ENCODE measurements around the gene PACRG. TPM values are rescaled to one million over a fixed set of nuclear protein-coding genes. Genes with fewer than 3 reads are reported as not detected.

The PACRG gene
- polyA plus RNA-seq, 1 donor from 2014 or later, result 16.6 TPM

DNA sequence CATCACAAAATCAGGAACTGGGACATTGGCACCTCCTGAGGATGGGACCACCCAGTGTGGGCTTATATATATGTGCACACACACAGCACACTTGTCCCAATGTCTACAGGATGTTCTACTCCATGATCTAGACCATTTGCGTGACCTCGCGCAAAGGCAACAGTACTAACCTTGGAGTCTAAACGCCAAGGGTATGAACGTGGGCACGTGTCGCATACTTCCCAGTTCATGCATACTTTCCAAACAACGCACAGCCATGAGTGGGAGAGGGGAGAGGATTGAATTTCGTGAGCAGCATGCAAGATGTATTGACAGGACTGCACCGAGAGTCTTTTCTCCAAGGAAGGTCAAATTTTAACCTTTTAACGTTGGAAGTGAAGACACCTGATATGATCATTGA is 472.5 kb downstream of the PACRG start:
- TF ChIP-seq RAD21 (conservative IDR thresholded peaks at IDR 0.05) (no peak), POLR2AphosphoS5 (IDR thresholded peaks at IDR 0.05) (no peak), MXI1 (conservative IDR thresholded peaks at IDR 0.05; ENCODE audit: poor library complexity, severe bottlenecking) (no peak), EP300 (conservative IDR thresholded peaks at IDR 0.05; ENCODE audit: poor library complexity, severe bottlenecking) (no peak), SMC3 (conservative IDR thresholded peaks at IDR 0.05; ENCODE audit: poor library complexity) (no peak), REST (IDR thresholded peaks at IDR 0.05; ENCODE audit: borderline replicate concordance) (no peak), TAF1 (IDR thresholded peaks at IDR 0.05; ENCODE audit: low read depth) (no peak), EZH2 (IDR thresholded peaks at IDR 0.05; ENCODE audit: borderline replicate concordance, insufficient read depth, low read length, poor library complexity, severe bottlenecking) (no peak)
- TF ChIP-seq, protein P1, sequence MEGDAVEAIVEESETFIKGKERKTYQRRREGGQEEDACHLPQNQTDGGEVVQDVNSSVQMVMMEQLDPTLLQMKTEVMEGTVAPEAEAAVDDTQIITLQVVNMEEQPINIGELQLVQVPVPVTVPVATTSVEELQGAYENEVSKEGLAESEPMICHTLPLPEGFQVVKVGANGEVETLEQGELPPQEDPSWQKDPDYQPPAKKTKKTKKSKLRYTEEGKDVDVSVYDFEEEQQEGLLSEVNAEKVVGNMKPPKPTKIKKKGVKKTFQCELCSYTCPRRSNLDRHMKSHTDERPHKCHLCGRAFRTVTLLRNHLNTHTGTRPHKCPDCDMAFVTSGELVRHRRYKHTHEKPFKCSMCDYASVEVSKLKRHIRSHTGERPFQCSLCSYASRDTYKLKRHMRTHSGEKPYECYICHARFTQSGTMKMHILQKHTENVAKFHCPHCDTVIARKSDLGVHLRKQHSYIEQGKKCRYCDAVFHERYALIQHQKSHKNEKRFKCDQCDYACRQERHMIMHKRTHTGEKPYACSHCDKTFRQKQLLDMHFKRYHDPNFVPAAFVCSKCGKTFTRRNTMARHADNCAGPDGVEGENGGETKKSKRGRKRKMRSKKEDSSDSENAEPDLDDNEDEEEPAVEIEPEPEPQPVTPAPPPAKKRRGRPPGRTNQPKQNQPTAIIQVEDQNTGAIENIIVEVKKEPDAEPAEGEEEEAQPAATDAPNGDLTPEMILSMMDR (IDR thresholded peaks at IDR 0.05; ENCODE audit: poor library complexity, severe bottlenecking), result no peak
- no peak overlapping the region for H3K4me2 ChIP-seq (ENCODE audit: low read length)
- H3K9me3 ChIP-seq (ENCODE audit: low read length), result no peaks in the 10 kb centered on the region
- H3K27me3 ChIP-seq (ENCODE audit: insufficient read depth, low read depth, low read length), result no peaks in the 10 kb centered on the region
- no peaks in the 10 kb centered on the region for H3F3A ChIP-seq (ENCODE audit: insufficient read depth, low read length, poor library complexity, severe bottlenecking)
- H3K79me2 ChIP-seq (replicated peaks; ENCODE audit: insufficient read depth, low read length), result no peaks in the 10 kb centered on the region
- no peaks in the 10 kb centered on the region for H3K36me3 ChIP-seq (ENCODE audit: insufficient read depth, low read length)
- no peaks in the 10 kb centered on the region for H4K20me1 ChIP-seq (ENCODE audit: insufficient read depth)
- no peak overlapping the region for H2AFZ ChIP-seq (ENCODE audit: low read depth, low read length)
- H3K9ac ChIP-seq (ENCODE audit: low read length), result no peak overlapping the region
- H3K27ac ChIP-seq (ENCODE audit: low read length), result no peak overlapping the region
- no peak overlapping the region for H3K4me3 ChIP-seq (ENCODE audit: low read length)
- no peaks in the 10 kb centered on the region for H3K9me2 ChIP-seq (ENCODE audit: insufficient read depth, low read length)

DNA sequence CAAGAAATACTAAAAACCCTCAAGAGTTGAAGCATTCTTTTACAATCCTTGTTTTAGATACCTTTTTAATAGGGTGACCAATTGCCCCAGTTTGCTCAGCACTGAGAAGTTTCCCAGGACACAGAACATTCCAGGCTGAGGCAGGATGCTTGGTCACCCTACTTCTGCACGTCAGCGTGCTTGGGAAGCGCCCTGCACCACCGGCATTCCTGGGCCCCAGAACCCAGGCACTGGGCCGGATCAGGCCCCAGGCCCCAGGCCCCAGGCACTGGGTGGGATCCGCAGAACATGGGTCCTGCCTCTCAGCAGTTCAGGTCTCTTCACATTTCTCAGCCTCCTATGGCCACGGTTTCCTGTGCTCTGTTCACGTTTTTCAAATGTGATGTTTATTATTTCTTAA is 472.9 kb downstream of the PACRG start:
- no peak overlapping the region for H3K9ac ChIP-seq (ENCODE audit: low read length)
- no peaks in the 10 kb centered on the region for H3K27me3 ChIP-seq (ENCODE audit: insufficient read depth, low read depth, low read length)
- no peaks in the 10 kb centered on the region for H3F3A ChIP-seq (ENCODE audit: insufficient read depth, low read length, poor library complexity, severe bottlenecking)
- TF ChIP-seq POLR2AphosphoS5 (IDR thresholded peaks at IDR 0.05), result no peak
- TF ChIP-seq EZH2 (IDR thresholded peaks at IDR 0.05; ENCODE audit: borderline replicate concordance, insufficient read depth, low read length, poor library complexity, severe bottlenecking), result no peak
- no peaks in the 10 kb centered on the region for H3K9me3 ChIP-seq (ENCODE audit: low read length)
- H3K79me2 ChIP-seq (replicated peaks; ENCODE audit: insufficient read depth, low read length), result no peaks in the 10 kb centered on the region
- H3K4me2 ChIP-seq (ENCODE audit: low read length), result no peak overlapping the region
- no peak overlapping the region for H3K27ac ChIP-seq (ENCODE audit: low read length)
- H4K20me1 ChIP-seq (ENCODE audit: insufficient read depth), result no peaks in the 10 kb centered on the region
- H3K4me3 ChIP-seq (ENCODE audit: low read length), result no peak overlapping the region
- no peak overlapping the region for H2AFZ ChIP-seq (ENCODE audit: low read depth, low read length)
- H3K36me3 ChIP-seq (ENCODE audit: insufficient read depth, low read length), result no peaks in the 10 kb centered on the region
- no peaks in the 10 kb centered on the region for H3K9me2 ChIP-seq (ENCODE audit: insufficient read depth, low read length)

DNA sequence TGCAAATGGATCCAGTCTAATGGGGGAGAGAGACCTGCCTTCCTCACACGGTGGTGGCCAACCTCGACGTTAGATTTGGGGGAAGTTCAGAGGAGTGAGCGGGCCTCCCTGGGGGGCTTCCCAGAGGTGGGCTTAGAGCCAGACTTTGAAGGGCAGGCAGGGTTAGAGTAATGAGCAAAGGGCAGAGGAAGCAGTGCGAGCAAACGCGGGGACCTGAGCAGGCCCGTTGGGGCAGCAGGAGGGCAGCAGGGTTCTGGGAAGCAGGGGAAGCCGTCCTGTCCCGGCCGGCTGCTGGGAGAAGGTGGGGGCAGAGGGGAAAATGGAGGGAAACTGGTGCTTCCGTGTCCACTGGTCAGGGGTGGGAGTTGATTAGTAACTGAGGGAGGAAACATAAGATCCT is 474.1 kb downstream of the PACRG start:
- Histone ChIP-seq H3K9me2 (ENCODE audit: insufficient read depth, low read length) (no peaks in the 10 kb centered on the region), H3K27ac (ENCODE audit: low read length) (no peak overlapping the region), H3F3A (ENCODE audit: insufficient read depth, low read length, poor library complexity, severe bottlenecking) (no peaks in the 10 kb centered on the region)

More for the DNA sequence above, 474.1 kb downstream of the PACRG start:
- Histone ChIP-seq H2AFZ (ENCODE audit: low read depth, low read length) (no peak overlapping the region), H3K9ac (ENCODE audit: low read length) (no peak overlapping the region), H3K9me3 (ENCODE audit: low read length) (no peaks in the 10 kb centered on the region), H3K4me3 (ENCODE audit: low read length) (no peak overlapping the region), H3K79me2 (replicated peaks; ENCODE audit: insufficient read depth, low read length) (no peaks in the 10 kb centered on the region), H3K36me3 (ENCODE audit: insufficient read depth, low read length) (no peaks in the 10 kb centered on the region), H3K27me3 (ENCODE audit: insufficient read depth, low read depth, low read length) (no peaks in the 10 kb centered on the region), H3K4me2 (ENCODE audit: low read length) (no peak overlapping the region), H4K20me1 (ENCODE audit: insufficient read depth) (no peaks in the 10 kb centered on the region)
- TF ChIP-seq REST (IDR thresholded peaks at IDR 0.05; ENCODE audit: borderline replicate concordance), result no peak
- TF ChIP-seq EP300 (conservative IDR thresholded peaks at IDR 0.05; ENCODE audit: poor library complexity, severe bottlenecking), result no peak
- no peak for TF ChIP-seq MXI1 (conservative IDR thresholded peaks at IDR 0.05; ENCODE audit: poor library complexity, severe bottlenecking)
- TF ChIP-seq, protein P1 (IDR thresholded peaks at IDR 0.05; ENCODE audit: poor library complexity, severe bottlenecking), result no peak
- no peak for TF ChIP-seq POLR2AphosphoS5 (IDR thresholded peaks at IDR 0.05)
- no peak for TF ChIP-seq EZH2 (IDR thresholded peaks at IDR 0.05; ENCODE audit: borderline replicate concordance, insufficient read depth, low read length, poor library complexity, severe bottlenecking)
- no peak for TF ChIP-seq RAD21 (conservative IDR thresholded peaks at IDR 0.05)
- no peak for TF ChIP-seq SMC3 (conservative IDR thresholded peaks at IDR 0.05; ENCODE audit: poor library complexity)
- TF ChIP-seq TAF1 (IDR thresholded peaks at IDR 0.05; ENCODE audit: low read depth), result no peak

All from neural cell (in vitro differentiated cells).